NT2/D1 (cell line): ENCODE data around the gene SPATA13.
A peak's percentile ranks its signal among the peaks of the same experiment; 100 is the strongest.
"Not testable (repeated sequence)": the region's sequence is repeated elsewhere in the genome, so short reads cannot be mapped to it uniquely, and the experiment has no call there.

Source experiments
- DNase-seq: peaks from one replicate; pipeline ENCODE4 v3.0.0-alpha.2; 2011; ENCODE audit warnings: low read depth, low spot score
- H3K27me3 ChIP-seq: 2 replicates; pipeline ENCODE4 v1.6.0; 2011; ENCODE audit warnings: mild to moderate bottlenecking; ENCODE audit not compliant: insufficient read length, insufficient read depth
- H3K36me3 ChIP-seq: 2 replicates; pipeline ENCODE4 v1.6.1; 2011; ENCODE audit warnings: mild to moderate bottlenecking, low read length, mixed read lengths; ENCODE audit not compliant: insufficient read depth, insufficient read length
- H3K4me1 ChIP-seq: 2 replicates; pipeline ENCODE4 v1.5.1; 2011; ENCODE audit not compliant: insufficient read depth, insufficient read length
- H3K4me3 ChIP-seq: 2 replicates; pipeline ENCODE4 v1.5.1; 2011; ENCODE audit warnings: low read depth; ENCODE audit not compliant: insufficient read length
- H3K9ac ChIP-seq: 2 replicates; pipeline ENCODE4 v1.6.0; 2011; ENCODE audit warnings: low read depth; ENCODE audit not compliant: insufficient read length
- H3K9me3 ChIP-seq: 2 replicates; pipeline ENCODE4 v1.5.1; 2011; ENCODE audit warnings: mild to moderate bottlenecking, low read length; ENCODE audit not compliant: insufficient read depth
- SUZ12 ChIP-seq: IDR thresholded peaks from 2 replicates; pipeline ENCODE4 v1.6.1; 2011; ENCODE audit not compliant: insufficient read length, insufficient read depth; ENCODE audit errors: extremely low read depth
- YY1 ChIP-seq: IDR thresholded peaks from 2 replicates; pipeline ENCODE4 v1.6.1; 2011; ENCODE audit not compliant: insufficient read length, insufficient read depth
- ZNF274 ChIP-seq: IDR thresholded peaks from 2 replicates; pipeline ENCODE4 v1.6.1; 2011; ENCODE audit warnings: mild to moderate bottlenecking, low read depth, low read length

SPATA13 gene

GRCh38 chr13:24160458-24161009, at the start of gene SPATA13:
Gene SPATA13 (plus strand): TSS chr13:24160720. CDS start chr13:24222930, 62,210 bp downstream.
- Histone ChIP-seq H3K36me3 (peaks cover 20% of the 10 kb centered on the region), H3K27me3 (no peaks in the 10 kb centered on the region), H3K4me3 (peak within 1 kb of the TSS; percentile 85), H3K4me1 (peaks cover 6% of the 10 kb centered on the region), H3K9me3 (no peaks in the 10 kb centered on the region), H3K9ac (peak within 1 kb of the TSS; percentile 87)
- DNase-seq, result no peak
- TF ChIP-seq YY1 (no peak), SUZ12 (no peak), ZNF274 (no peak)

GRCh38 chr13:24112791-24113190, 47.7 kb upstream of the SPATA13 start:
- Histone ChIP-seq H3K9ac (no peak overlapping the region), H3K9me3 (peaks cover 3% of the 10 kb centered on the region; the same call in 1 of the 2 replicates), H3K36me3 (no peaks in the 10 kb centered on the region), H3K27me3 (no peaks in the 10 kb centered on the region), H3K4me1 (no peaks in the 10 kb centered on the region), H3K4me3 (no peak overlapping the region)
- TF ChIP-seq SUZ12 (no peak), YY1 (no peak), ZNF274 (no peak)
- no peak for DNase-seq

- Histone ChIP-seq H3K4me3 (no peak overlapping the region), H3K4me1 (peaks cover 4% of the 10 kb centered on the region), H3K9ac (no peak overlapping the region), H3K36me3 (no peaks in the 10 kb centered on the region), H3K9me3 (peaks cover 3% of the 10 kb centered on the region; the same call in 1 of the 2 replicates), H3K27me3 (no peaks in the 10 kb centered on the region)
- no peak for TF ChIP-seq SUZ12
- TF ChIP-seq YY1, result no peak
- no peak for TF ChIP-seq ZNF274
- no peak for DNase-seq
Observed at GRCh38 chr13:24115671-24116070, 44.8 kb upstream of the SPATA13 start.

- Histone ChIP-seq H3K9me3 (peaks cover 3% of the 10 kb centered on the region; the same call in 1 of the 2 replicates), H3K4me3 (no peak overlapping the region), H3K36me3 (no peaks in the 10 kb centered on the region), H3K27me3 (no peaks in the 10 kb centered on the region), H3K4me1 (peaks cover 4% of the 10 kb centered on the region), H3K9ac (no peak overlapping the region)
- DNase-seq, result no peak
- TF ChIP-seq YY1 (no peak), ZNF274 (no peak), SUZ12 (no peak)
Observed at GRCh38 chr13:24116131-24116530, 44.4 kb upstream of the SPATA13 start.

- Histone ChIP-seq H3K4me3 (no peak overlapping the region), H3K9ac (no peak overlapping the region), H3K4me1 (peaks cover 4% of the 10 kb centered on the region), H3K27me3 (no peaks in the 10 kb centered on the region), H3K9me3 (peaks cover 3% of the 10 kb centered on the region; the same call in 1 of the 2 replicates), H3K36me3 (no peaks in the 10 kb centered on the region)
- no peak for DNase-seq
- no peak for TF ChIP-seq YY1
- no peak for TF ChIP-seq ZNF274
- no peak for TF ChIP-seq SUZ12
Observed at GRCh38 chr13:24118576-24118975, 41.9 kb upstream of the SPATA13 start.

GRCh38 chr13:24119626-24120508, 40.7 kb upstream of the SPATA13 start:
- Histone ChIP-seq H3K4me3 (no peak overlapping the region), H3K36me3 (no peaks in the 10 kb centered on the region), H3K9me3 (peaks cover 3% of the 10 kb centered on the region; the same call in 1 of the 2 replicates), H3K27me3 (no peaks in the 10 kb centered on the region), H3K4me1 (peaks cover 4% of the 10 kb centered on the region), H3K9ac (no peak overlapping the region)
- TF ChIP-seq YY1, result no peak
- no peak for TF ChIP-seq ZNF274
- DNase-seq, result peak; percentile 50

- H3K4me1 ChIP-seq, H3K27me3 ChIP-seq, H3K9me3 ChIP-seq, H3K9ac ChIP-seq, H3K4me3 ChIP-seq, H3K36me3 ChIP-seq, DNase-seq: not testable (repeated sequence)
Observed at GRCh38 chr13:24122045-24122444, 38.5 kb upstream of the SPATA13 start.
